IPS DF 6.9 (cell line): ENCODE results near the gene SLAMF9.
"Not testable (repeated sequence)": the region's sequence is repeated elsewhere in the genome, so short reads cannot be mapped to it uniquely, and the experiment has no call there.

Experiments used
- DNase-seq: peaks from one replicate; pipeline ENCODE4 v3.0.0-alpha.2; 2013; ENCODE audit warnings: low read depth, low spot score
- H3K27ac ChIP-seq: one replicate; pipeline ENCODE4 v1.5.1; 2013; ENCODE audit warnings: low read length, control low read depth
- H3K27me3 ChIP-seq: 2 replicates; pipeline ENCODE4 v1.6.1; 2013; ENCODE audit warnings: mild to moderate bottlenecking, low read length; ENCODE audit not compliant: control insufficient read depth, insufficient read depth
- H3K36me3 ChIP-seq: 2 replicates; pipeline ENCODE4 v1.6.1; 2013; ENCODE audit warnings: low read length; ENCODE audit not compliant: control insufficient read depth, insufficient read depth
- H3K4me1 ChIP-seq: 2 replicates; pipeline ENCODE4 v1.6.1; 2013; ENCODE audit warnings: low read length; ENCODE audit not compliant: control insufficient read depth, insufficient read depth
- H3K4me3 ChIP-seq: 2 replicates; pipeline ENCODE4 v1.5.1; 2013; ENCODE audit warnings: mild to moderate bottlenecking, low read length
- H3K9me3 ChIP-seq: 2 replicates; pipeline ENCODE4 v1.6.1; 2013; ENCODE audit warnings: low read length, inconsistent platforms; ENCODE audit not compliant: control insufficient read depth, insufficient read depth
- WGBS: extraction: QIAGEN DNeasy Blood & Tissue Kit; methylation state at CpG from one replicate; pipeline ENCODE4 v1.1.7; 2013; ENCODE audit warnings: mixed read lengths, missing lambda C conversion rate; ENCODE audit not compliant: insufficient read length, insufficient coverage; 5-methylcytosine and 5-hydroxymethylcytosine counted together

The SLAMF9 gene

GRCh38 chr1:159913451-159914192 is 40.4 kb downstream of the SLAMF9 start:
- H3K27me3 ChIP-seq, result no peaks in the 10 kb centered on the region
- peaks cover 17% of the 10 kb centered on the region for H3K4me1 ChIP-seq
- WGBS, result no CpG with 5 or more reads among the region's 5 CpGs
- no peak overlapping the region for H3K27ac ChIP-seq
- H3K9me3 ChIP-seq, result no peaks in the 10 kb centered on the region
- H3K36me3 ChIP-seq, result no peaks in the 10 kb centered on the region
- no peak for DNase-seq
- H3K4me3 ChIP-seq, result no peak overlapping the region

GRCh38 chr1:159911326-159912070 is 42.5 kb downstream of the SLAMF9 start:
- Histone ChIP-seq H3K4me1 (peaks cover 18% of the 10 kb centered on the region), H3K36me3 (no peaks in the 10 kb centered on the region), H3K27me3 (no peaks in the 10 kb centered on the region), H3K4me3 (no peak overlapping the region), H3K9me3 (no peaks in the 10 kb centered on the region), H3K27ac (no peak overlapping the region)
- no CpG with 5 or more reads among the region's 6 CpGs for WGBS
- no peak for DNase-seq

- Histone ChIP-seq H3K27me3 (no peaks in the 10 kb centered on the region), H3K4me1 (peaks cover 6% of the 10 kb centered on the region; the same call in 1 of the 2 replicates), H3K4me3 (no peak overlapping the region), H3K9me3 (no peaks in the 10 kb centered on the region), H3K27ac (no peak overlapping the region), H3K36me3 (no peaks in the 10 kb centered on the region)
- no peak for DNase-seq
- WGBS, result no CpG with 5 or more reads among the region's 9 CpGs
These were observed 45.8 kb downstream of the SLAMF9 start for GRCh38 chr1:159908031-159908940.

- no peaks in the 10 kb centered on the region for H3K27me3 ChIP-seq
- DNase-seq, result no peak
- no peak overlapping the region for H3K27ac ChIP-seq
- H3K4me3 ChIP-seq, result no peak overlapping the region
- H3K4me1 ChIP-seq, result peaks cover 6% of the 10 kb centered on the region; the same call in 1 of the 2 replicates
- WGBS, result no CpG with 5 or more reads among the region's 1 CpG
- H3K36me3 ChIP-seq, result no peaks in the 10 kb centered on the region
- H3K9me3 ChIP-seq, result no peaks in the 10 kb centered on the region
These were observed 47.1 kb downstream of the SLAMF9 start for GRCh38 chr1:159906960-159907359.

DNA sequence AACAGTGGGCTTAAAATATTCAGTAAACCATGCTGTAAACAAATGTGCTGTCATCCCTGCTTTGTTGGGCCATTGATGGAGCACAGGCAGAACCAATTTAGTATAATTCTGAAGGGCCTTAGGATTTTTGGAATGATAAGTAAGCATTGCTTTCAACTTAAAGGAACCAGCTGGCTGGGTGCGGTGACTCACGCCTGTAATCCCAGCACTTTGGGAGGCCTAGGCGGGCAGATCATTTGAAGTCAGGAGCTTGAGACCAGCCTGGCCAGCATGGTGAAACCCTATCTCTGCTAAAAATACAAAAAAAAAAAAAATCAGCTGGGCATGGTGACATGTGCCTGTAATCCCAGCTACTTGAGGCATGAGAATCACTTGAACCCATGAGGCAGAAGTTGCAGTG is 50.0 kb downstream of the SLAMF9 start:
- WGBS, result no CpG with 5 or more reads among the region's 3 CpGs
- H3K27me3 ChIP-seq, H3K9me3 ChIP-seq, DNase-seq, H3K4me3 ChIP-seq, H3K36me3 ChIP-seq, H3K4me1 ChIP-seq, H3K27ac ChIP-seq: not testable (repeated sequence)

GRCh38 chr1:159902541-159902940 is 51.5 kb downstream of the SLAMF9 start:
- H3K27me3 ChIP-seq, result 0 out of 2 replicates have a peak, but pooled peaks cover 2% of the 10 kb centered on the region
- WGBS, result no CpG with 5 or more reads among the region's 3 CpGs
- H3K4me3 ChIP-seq, result no peak overlapping the region
- DNase-seq, result no peak
- H3K27ac ChIP-seq, result no peak overlapping the region
- H3K4me1 ChIP-seq, result peaks cover 1% of the 10 kb centered on the region; the same call in 1 of the 2 replicates
- no peaks in the 10 kb centered on the region for H3K9me3 ChIP-seq
- H3K36me3 ChIP-seq, result no peaks in the 10 kb centered on the region
